Large intestine (tissue), 3 donors: Measurements from ENCODE around the gene PDE4D. TPM values are rescaled to one million over a fixed set of nuclear protein-coding genes. Genes with fewer than 3 reads are reported as not detected.
"Not testable (repeated sequence)": the region's sequence is repeated elsewhere in the genome, so short reads cannot be mapped to it uniquely, and the experiment has no call there.

Experiments used
- DNase-seq, 2 donors: peaks; one replicate each; pipeline versions ENCODE4 v3.0.0 to v3.0.0-alpha.2; 2013
- H3K27ac ChIP-seq: one replicate; pipeline ENCODE4 v1.5.1; 2013; ENCODE audit warnings: low read length
- H3K27me3 ChIP-seq: 2 replicates; pipeline ENCODE4 v1.6.1; 2013; ENCODE audit warnings: low read length; ENCODE audit not compliant: control insufficient read depth, insufficient read depth
- H3K36me3 ChIP-seq: 2 replicates; pipeline ENCODE4 v1.6.1; 2013; ENCODE audit warnings: low read length; ENCODE audit not compliant: control insufficient read depth, insufficient read depth
- H3K4me1 ChIP-seq: one replicate; pipeline ENCODE4 v1.6.1; 2013; ENCODE audit warnings: low read length; ENCODE audit not compliant: control insufficient read depth, insufficient read depth
- H3K4me3 ChIP-seq: one replicate; pipeline ENCODE4 v1.5.1; 2013; ENCODE audit warnings: low read length
- H3K9me3 ChIP-seq: one replicate; pipeline ENCODE4 v1.6.1; 2013; ENCODE audit warnings: mild to moderate bottlenecking, low read depth, low read length, moderate library complexity; ENCODE audit not compliant: control insufficient read depth
- WGBS: methylation state at CpG from one replicate; pipeline ENCODE4 v1.1.5; 2013; ENCODE audit warnings: low lambda C conversion rate; ENCODE audit not compliant: insufficient coverage; 5-methylcytosine and 5-hydroxymethylcytosine counted together
- polyA plus RNA-seq: library from polyadenylated mRNA; unstranded; fragments of 120-200 nt; gene quantifications from one replicate; pipeline ENCODE4 v1.2.1, GENCODE V29; 2013

The PDE4D gene
- polyA plus RNA-seq, 1 donor: 13.5 TPM

GRCh38 chr5:59302509-59302908 is 591.0 kb downstream of the PDE4D start:
- peaks cover 14% of the 10 kb centered on the region for H3K4me1 ChIP-seq
- H3K27ac ChIP-seq, H3K36me3 ChIP-seq, H3K4me3 ChIP-seq, DNase-seq, H3K9me3 ChIP-seq, H3K27me3 ChIP-seq: not testable (repeated sequence)
- WGBS: no CpG with 5 or more reads among the region's 1 CpG

GRCh38 chr5:59301727-59302126 is 591.8 kb downstream of the PDE4D start:
- WGBS: no CpG with 5 or more reads among the region's 4 CpGs
- no peak overlapping the region for H3K27ac ChIP-seq

GRCh38 chr5:59300930-59301329 is 592.6 kb downstream of the PDE4D start:
- no peaks in the 10 kb centered on the region for H3K9me3 ChIP-seq
- no peaks in the 10 kb centered on the region for H3K27me3 ChIP-seq
- H3K36me3 ChIP-seq: no peaks in the 10 kb centered on the region
- H3K4me1 ChIP-seq: peaks cover 21% of the 10 kb centered on the region
- WGBS: no CpG with 5 or more reads among the region's 1 CpG
- H3K4me3 ChIP-seq: no peak overlapping the region
- DNase-seq: peak; percentile 53 to 81
- H3K27ac ChIP-seq: no peak overlapping the region

More at GRCh38 chr5:59301727-59302126, 591.8 kb downstream of the PDE4D start:
- peaks cover 16% of the 10 kb centered on the region for H3K4me1 ChIP-seq
- DNase-seq: no peak
- H3K27me3 ChIP-seq: no peaks in the 10 kb centered on the region
- no peaks in the 10 kb centered on the region for H3K9me3 ChIP-seq
- H3K36me3 ChIP-seq: no peaks in the 10 kb centered on the region
- H3K4me3 ChIP-seq: no peak overlapping the region

- 86% methylated on average over 1 of the region's 3 CpGs for WGBS
- Histone ChIP-seq H3K27me3 (no peaks in the 10 kb centered on the region), H3K9me3 (no peaks in the 10 kb centered on the region), H3K27ac (no peak overlapping the region), H3K4me3 (no peak overlapping the region), H3K4me1 (peaks cover 21% of the 10 kb centered on the region), H3K36me3 (no peaks in the 10 kb centered on the region)
- no peak for DNase-seq
Observed at GRCh38 chr5:59299006-59299405, 594.5 kb downstream of the PDE4D start.

GRCh38 chr5:59296317-59297264 is 596.9 kb downstream of the PDE4D start:
- no CpG with 5 or more reads among the region's 5 CpGs for WGBS
- H3K4me1 ChIP-seq: peaks cover 18% of the 10 kb centered on the region
- DNase-seq: peak in 1 of 2 donors; percentile 71
- H3K27me3 ChIP-seq: no peaks in the 10 kb centered on the region
- no peaks in the 10 kb centered on the region for H3K36me3 ChIP-seq
- H3K9me3 ChIP-seq: no peaks in the 10 kb centered on the region
- H3K27ac ChIP-seq: peak overlapping the region; percentile 83
- peak overlapping the region; percentile 25 for H3K4me3 ChIP-seq

GRCh38 chr5:59293700-59294099 is 599.8 kb downstream of the PDE4D start:
- Histone ChIP-seq H3K9me3 (no peaks in the 10 kb centered on the region), H3K27ac (no peak overlapping the region), H3K27me3 (no peaks in the 10 kb centered on the region), H3K4me3 (no peak overlapping the region), H3K36me3 (no peaks in the 10 kb centered on the region), H3K4me1 (peaks cover 11% of the 10 kb centered on the region)
- DNase-seq: no peak
- 90% methylated on average over 2 of the region's 4 CpGs for WGBS

- H3K9me3 ChIP-seq: no peaks in the 10 kb centered on the region
- H3K27me3 ChIP-seq: no peaks in the 10 kb centered on the region
- DNase-seq: no peak
- H3K27ac ChIP-seq: no peak overlapping the region
- peaks cover 6% of the 10 kb centered on the region for H3K4me1 ChIP-seq
- no peak overlapping the region for H3K4me3 ChIP-seq
- no peaks in the 10 kb centered on the region for H3K36me3 ChIP-seq
Observed at GRCh38 chr5:59291941-59292340, 601.6 kb downstream of the PDE4D start.

GRCh38 chr5:59287884-59288283 is 605.6 kb downstream of the PDE4D start:
- H3K27me3 ChIP-seq: no peaks in the 10 kb centered on the region
- no peaks in the 10 kb centered on the region for H3K36me3 ChIP-seq
- H3K4me1 ChIP-seq: no peaks in the 10 kb centered on the region
- 100% methylated on average over 1 of the region's 2 CpGs for WGBS
- no peak overlapping the region for H3K27ac ChIP-seq
- H3K9me3 ChIP-seq: no peaks in the 10 kb centered on the region
- no peak overlapping the region for H3K4me3 ChIP-seq
- DNase-seq: no peak

- Histone ChIP-seq H3K36me3 (no peaks in the 10 kb centered on the region), H3K27ac (no peak overlapping the region), H3K9me3 (no peaks in the 10 kb centered on the region), H3K4me3 (no peak overlapping the region), H3K4me1 (no peaks in the 10 kb centered on the region), H3K27me3 (no peaks in the 10 kb centered on the region)
- no peak for DNase-seq
- WGBS: no CpG with 5 or more reads among the region's 3 CpGs
Observed at GRCh38 chr5:59287361-59287760, 606.2 kb downstream of the PDE4D start.

GRCh38 chr5:59286510-59286909 is 607.0 kb downstream of the PDE4D start:
- DNase-seq: no peak
- WGBS: no CpG with 5 or more reads among the region's 1 CpG
- Histone ChIP-seq H3K27ac (no peak overlapping the region), H3K4me3 (no peak overlapping the region), H3K9me3 (no peaks in the 10 kb centered on the region), H3K27me3 (no peaks in the 10 kb centered on the region), H3K36me3 (no peaks in the 10 kb centered on the region), H3K4me1 (no peaks in the 10 kb centered on the region)
